ENCODE measurements around the gene AIP. TPM values are rescaled to one million over a fixed set of nuclear protein-coding genes. Genes with fewer than 3 reads are reported as not detected.
A peak's percentile ranks its signal among the peaks of the same experiment; 100 is the strongest.

Gene AIP
- 10 to 100 TPM; 61.9 to 72.1 (median 66.7) TPM for polyA plus RNA-seq (ENCODE audit: insufficient read length in 3 of 3)

- peak; percentile 96 to 99 (median 97) for DNase-seq (ENCODE audit: low read depth in 3 of 3, low spot score in 2 of 3)
These were observed at the start of gene AIP for GRCh38 chr11:67482827-67483798. AIP (plus strand) TSS chr11:67483026; CDS start chr11:67483159, 133 bp downstream.

- no peak for DNase-seq (ENCODE audit: low read depth in 3 of 3, low spot score in 2 of 3)
These were observed 49.1 kb upstream of the AIP start for GRCh38 chr11:67433536-67434394.

DNA sequence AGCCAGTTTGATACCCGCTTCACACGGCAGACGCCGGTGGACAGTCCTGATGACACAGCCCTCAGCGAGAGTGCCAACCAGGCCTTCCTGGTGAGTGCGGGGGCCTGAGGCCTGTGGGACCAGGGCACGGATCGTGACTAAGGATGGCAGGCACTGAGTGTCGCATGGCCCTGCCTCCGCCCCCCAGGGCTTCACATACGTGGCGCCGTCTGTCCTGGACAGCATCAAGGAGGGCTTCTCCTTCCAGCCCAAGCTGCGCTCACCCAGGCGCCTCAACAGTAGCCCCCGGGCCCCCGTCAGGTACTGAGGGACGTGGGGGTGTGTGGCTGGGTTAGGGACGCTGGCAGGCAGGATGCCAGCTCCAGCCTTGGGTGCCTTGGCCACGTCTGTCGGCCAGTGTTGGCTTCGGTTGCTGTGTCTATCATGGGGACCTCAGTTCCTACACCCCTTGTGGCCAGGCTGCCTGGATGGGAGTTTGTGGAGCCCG lies 48.4 kb upstream of the AIP start:
- no peak for DNase-seq (ENCODE audit: low read depth in 3 of 3, low spot score in 2 of 3)

GRCh38 chr11:67435031-67435726 lies 47.6 kb upstream of the AIP start:
- DNase-seq (ENCODE audit: low read depth in 3 of 3, low spot score in 2 of 3), result no peak

DNA sequence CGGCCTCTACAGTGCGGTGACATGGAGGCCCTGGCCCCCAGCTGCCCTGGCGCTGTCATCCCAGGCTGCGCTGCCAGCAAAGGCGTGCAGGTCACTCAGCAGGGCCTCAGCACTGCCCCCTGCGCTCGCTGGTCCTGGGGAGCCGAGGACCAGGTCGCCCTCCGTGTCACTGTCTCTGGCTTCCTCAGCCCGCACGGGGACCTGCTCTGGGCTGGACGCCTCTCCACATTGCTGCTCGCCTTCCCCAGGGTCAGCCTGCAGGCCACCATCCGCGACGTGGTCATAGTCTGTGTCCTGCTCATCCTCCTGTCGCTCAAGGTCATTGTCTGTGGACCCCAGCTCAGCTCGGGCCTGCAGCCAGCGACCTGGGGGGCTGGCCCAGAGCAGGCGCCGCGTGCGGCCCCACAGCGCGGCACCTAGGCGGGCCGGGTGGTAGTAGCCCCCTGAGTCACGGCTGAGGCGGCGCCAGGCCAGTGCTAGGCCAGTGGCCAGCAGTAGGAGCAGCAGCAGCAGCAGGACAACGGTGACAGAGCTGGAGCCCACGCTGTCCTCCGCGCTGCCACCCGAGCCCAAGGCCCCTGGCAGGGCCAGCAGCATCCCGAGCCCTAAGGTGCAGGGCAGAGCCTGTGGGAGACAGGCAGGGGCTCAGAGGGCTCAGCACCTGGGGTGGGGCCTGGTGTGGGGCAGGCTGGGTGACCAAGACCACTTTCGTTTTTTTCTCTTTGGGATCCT lies 46.9 kb upstream of the AIP start:
- DNase-seq (ENCODE audit: low read depth in 3 of 3, low spot score in 2 of 3), result no peak

GRCh38 chr11:67436459-67437081 lies 46.3 kb upstream of the AIP start:
- no peak for DNase-seq (ENCODE audit: low read depth in 3 of 3, low spot score in 2 of 3)

DNA sequence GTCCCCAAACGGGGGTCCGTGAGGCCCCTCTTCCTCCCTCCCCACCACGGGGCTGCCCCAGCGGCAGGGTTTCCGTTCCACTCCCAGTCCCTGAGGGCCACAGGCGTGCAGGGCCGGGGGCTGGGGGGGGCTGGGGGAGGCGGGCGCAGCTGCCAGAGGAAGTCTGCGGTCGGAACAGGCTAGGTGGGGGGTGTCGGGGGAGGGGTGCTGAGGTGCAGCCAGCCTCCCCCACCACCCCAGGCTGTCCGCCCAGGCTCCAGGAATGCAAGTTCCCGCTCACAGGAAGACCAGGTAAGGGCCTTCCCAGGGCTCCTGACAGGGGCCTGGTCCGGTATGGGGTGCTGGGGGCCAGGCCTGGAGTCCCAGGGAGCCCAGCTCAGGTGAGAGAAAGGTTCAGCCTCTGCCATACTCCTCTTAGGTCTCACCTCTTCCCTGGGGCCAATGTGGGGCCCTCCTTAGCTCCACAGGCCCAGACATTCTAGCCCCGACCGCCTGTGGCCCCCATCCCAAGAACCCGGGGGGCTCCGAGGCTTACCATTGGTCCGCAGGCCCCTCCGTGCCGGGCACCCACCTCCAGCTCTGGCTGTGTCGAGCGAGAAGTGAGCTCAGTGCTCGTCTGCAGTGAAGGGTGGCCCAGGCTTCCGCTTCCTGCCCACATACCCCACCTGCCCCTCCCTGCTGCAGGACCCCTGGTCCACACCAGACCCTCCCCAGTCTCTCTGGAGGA lies 45.6 kb upstream of the AIP start, which contains the start of gene PTPRCAP:
Gene PTPRCAP, minus strand, starts transcription at position 601 of the 727 bp plus-strand sequence. Its CDS starts 63 bp downstream, at position 538.
- no peak for DNase-seq (ENCODE audit: low read depth in 3 of 3, low spot score in 2 of 3)

GRCh38 chr11:67437809-67438157 lies 45.0 kb upstream of the AIP start:
- DNase-seq (ENCODE audit: low read depth in 3 of 3, low spot score in 2 of 3), result no peak

GRCh38 chr11:67438158-67438902 lies 44.5 kb upstream of the AIP start:
- DNase-seq (ENCODE audit: low read depth in 3 of 3, low spot score in 2 of 3), result no peak

DNA sequence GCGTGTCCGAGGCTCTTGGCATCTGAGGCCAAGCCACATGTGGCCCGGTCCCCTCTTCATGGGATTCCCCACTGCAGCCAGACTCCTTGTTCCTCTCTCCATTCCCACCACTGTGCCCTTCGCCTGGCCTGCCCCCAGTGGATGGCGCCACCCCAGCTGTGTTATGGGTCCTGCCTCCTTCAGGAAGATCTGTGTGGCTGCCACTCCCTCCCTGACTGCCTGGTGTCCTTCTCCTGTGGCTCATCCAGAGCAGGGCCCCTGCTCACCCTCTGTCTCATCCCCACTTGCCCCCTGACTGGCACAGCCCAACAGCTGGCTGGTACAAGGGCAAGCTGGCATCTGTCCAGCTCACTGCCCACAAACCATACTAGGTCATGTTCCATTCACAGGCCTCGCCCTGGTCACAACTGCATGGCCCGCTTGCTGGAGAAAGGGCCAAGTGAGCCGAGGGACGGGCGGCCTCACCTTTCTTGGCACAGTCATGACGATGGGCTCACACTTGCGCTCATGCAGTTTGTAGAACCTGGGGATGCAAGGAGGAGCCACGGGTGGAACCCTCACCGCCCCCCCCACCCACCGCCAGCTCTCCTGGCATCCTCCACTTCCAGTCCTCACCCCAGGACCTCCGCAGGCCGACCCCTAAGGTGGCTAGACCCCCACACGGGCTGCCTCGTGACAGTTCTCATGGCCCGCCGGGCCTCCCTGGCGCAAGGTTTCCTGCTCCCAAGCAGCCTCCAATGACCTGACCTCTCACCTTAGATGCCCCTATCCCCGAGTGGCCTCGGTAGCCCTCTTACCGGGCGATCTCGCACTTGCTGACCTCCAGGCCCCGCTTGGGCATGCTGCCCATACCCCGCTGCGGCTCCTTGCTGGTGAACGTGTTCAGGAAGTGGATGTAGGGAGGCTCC lies 43.3 kb upstream of the AIP start:
- DNase-seq (ENCODE audit: low read depth in 3 of 3, low spot score in 2 of 3), result no peak

DNA sequence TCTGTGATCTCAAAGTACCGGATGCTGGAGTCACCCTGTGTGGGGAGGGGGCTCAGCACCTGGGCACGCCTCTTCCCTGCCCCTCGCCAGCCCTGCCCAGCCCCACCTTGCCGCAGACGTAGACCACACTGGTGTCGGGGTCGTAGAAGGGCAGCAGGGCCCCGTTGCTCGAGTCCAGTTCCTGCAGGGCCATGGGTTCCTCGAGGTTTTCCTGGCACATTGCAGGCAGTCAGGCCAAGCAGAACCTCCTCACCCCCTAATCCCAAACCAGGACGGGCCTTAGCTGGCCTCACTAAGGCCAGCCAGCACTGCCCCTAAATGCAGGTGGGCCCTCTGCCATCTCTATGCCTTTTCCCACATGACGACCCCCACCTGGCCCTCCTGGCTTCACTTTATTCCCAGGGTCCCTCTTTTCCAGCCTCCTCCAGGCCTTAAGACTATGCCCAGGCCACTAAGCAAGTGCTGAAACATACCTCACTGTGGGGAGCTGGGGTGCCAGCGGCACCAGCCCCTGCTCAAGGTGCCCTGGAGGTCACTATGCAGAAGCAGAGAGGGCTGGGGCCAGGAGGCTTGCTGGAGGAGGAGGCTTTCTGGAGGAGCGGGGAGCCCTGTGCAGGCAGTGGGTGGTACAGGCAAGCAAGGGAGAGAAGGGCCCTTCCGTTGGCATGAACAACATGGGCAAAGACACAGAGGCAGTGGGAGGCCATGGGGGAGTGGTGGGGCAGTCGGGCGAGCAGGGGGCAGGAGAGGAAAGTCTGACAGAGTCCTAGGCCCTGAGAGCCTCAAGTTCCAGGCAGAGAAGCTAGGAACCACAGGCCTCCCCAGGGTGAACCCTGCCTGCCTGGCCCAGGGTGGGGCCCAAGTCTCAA lies 42.4 kb upstream of the AIP start:
- no peak for DNase-seq (ENCODE audit: low read depth in 3 of 3, low spot score in 2 of 3)

- DNase-seq (ENCODE audit: low read depth in 3 of 3, low spot score in 2 of 3), result no peak
These were observed 41.7 kb upstream of the AIP start for GRCh38 chr11:67441098-67441563.

- no peak for DNase-seq (ENCODE audit: low read depth in 3 of 3, low spot score in 2 of 3)
These were observed 41.0 kb upstream of the AIP start for GRCh38 chr11:67441731-67442351.

DNA sequence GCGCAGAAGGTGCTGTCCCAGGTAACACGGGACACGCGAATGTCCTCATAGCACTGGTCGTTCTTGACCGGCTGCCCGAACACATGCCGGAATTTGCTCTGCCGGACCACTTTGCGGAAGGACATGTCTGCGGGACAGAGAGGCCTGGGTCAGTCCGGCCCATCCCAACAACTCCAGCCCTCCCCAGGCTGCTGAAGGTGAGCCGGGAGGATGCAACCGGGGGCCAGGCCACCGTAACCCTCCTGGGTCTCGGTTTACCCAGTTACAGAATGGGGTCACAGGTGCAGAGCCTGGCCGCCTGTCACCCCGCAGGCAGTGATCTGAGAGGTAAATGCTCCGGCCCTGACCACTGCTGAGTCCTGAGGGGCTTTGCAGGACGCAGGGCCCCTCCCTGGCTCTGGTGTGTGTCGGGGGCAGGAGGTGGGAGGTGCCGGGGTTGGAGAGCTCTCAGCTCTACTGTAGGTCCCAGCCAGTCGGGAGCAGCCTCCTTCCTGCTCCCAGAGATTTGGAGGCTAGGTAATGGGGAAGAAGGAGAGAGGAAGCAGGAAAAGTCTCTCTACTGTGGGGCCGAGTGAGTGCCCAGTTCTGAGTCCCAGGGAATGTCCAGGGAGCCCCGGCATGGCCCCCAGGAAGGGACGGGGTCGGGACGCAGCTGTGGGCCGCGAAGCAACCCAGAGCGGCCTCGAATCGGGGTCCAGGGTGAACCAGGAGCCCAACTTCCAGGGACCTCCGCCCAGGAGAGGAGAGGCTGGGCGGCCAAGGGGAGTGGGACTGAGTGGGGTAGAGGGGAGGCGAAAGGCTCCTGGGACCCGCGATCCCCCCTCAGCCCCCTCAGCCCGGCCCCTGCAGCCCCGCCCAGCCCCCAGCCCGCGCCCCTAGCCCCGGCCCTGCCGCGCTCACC lies 40.1 kb upstream of the AIP start:
- no peak for DNase-seq (ENCODE audit: low read depth in 3 of 3, low spot score in 2 of 3)
